GM21526 (cell line): ENCODE data around the gene EEFSEC.

Experiments used
- ATAC-seq: cut with Tn5 transposase; IDR thresholded peaks from one replicate; pipeline ENCODE4 v1.9.1; 2021; ENCODE audit warnings: moderate library complexity; ENCODE audit not compliant: unreplicated experiment, low FRiP score

Gene EEFSEC

DNA sequence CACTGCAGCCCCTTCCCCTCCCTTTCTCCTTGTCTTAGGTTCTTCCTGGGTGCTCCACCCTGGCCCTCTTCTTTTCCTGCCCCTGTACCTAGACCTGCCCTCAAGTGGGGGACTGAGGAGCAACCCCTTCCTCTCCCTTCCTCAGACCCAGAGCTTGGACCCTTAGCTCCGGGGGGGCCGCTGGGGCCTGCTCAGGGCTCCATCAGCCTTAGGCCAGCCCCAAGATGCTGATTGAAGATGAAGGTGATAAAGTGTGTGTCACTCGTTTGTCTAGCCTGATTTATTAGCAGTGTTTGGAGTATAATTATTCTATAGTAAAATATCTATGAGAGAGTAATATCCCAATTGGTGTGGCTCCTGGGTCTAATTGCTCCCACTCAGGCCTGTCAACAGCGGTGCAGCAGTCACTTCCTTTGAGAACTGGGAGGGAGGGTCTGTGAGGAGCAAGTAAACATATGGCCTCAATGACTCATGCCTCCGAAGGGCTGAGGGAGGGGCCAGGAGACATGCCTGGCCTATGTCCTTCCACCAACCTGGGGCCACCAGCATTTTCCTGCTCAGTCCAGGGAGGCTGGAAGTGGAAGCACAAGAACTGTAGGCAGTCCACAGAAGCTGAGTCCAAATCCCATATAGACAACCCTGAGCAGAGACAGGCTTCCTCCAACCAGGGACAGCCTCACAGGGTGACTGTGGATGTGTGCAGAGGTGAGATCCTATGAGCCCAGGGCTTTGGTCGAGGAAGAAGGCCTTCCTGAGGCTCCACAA, 190.2 kb downstream of the EEFSEC start:
- ATAC-seq = no peak

DNA sequence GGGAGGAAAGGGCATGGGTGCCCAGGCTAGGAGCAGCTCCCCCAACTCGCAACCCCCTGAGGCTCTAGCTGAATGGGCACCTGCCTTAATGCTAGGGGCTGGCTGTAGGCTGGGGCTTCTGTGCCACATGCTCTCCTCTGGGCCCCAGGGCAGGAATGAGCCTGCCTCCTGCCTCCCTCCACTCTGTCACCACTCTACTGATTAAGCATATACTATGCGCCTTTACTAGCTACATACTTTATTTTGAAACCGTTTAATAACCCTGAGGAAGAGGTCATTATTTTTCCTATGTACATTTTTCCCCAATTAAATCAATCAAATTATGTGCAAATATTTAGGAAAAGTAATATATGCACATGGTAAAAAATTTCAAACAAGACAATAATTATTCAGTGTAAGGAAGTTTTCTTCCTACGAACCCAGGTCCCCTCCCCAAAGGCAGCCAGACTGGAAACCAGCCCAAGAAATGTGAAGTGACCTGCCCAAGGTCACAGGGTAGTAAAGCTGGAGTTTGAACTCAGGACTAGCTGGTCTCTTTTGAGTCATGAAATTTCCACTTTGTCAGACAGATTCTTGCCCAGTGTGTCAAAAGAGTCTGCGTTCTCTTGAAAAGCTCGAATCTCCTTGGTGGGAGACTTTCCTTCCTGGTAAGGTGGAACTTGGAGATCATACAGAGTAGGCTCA, 190.9 kb downstream of the EEFSEC start:
- no peak for ATAC-seq

- ATAC-seq = no peak
Observed at GRCh38 chr3:128345196-128345595, 191.9 kb downstream of the EEFSEC start.

GRCh38 chr3:128346562-128346961, 193.3 kb downstream of the EEFSEC start:
- ATAC-seq = no peak

DNA sequence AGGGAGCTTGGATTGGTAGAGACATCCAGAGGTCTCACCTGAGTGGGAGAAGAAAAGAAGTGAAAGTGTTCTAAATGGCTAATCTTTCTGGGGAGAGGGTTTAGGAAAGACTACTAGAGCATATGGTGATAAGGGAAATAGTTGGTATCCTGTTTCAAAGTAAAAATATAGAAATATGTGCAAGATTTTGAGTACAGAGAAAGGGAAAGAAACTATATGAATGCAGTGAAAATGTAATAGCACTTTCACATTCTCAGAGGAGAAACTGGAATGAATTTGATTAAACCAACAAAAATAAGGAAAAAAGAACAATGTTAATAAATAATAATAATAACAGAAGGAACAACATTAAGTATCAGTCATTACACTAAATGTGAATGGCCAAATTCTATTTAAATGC, 194.0 kb downstream of the EEFSEC start:
- no peak for ATAC-seq

DNA sequence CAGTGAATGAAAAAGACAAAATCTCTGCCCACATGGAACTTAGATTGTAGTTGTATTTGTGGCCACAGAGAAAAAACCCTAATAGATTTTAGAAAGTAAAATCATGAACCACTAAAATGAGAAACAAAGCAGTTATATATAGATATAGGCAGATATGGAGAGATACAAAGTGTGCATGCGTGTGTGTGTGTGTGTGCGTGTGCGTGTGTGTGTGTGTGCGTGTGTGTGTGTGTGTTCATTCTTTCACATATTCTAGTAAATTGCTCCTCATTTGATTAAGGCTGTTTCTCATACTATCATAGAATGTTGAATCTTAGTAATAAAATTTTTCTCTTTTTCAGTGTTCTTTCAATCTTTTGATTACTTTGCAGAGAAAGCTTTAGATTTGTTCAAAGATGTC, 194.8 kb downstream of the EEFSEC start:
- no peak for ATAC-seq

GRCh38 chr3:128348805-128349531, 195.7 kb downstream of the EEFSEC start:
- no peak for ATAC-seq

DNA sequence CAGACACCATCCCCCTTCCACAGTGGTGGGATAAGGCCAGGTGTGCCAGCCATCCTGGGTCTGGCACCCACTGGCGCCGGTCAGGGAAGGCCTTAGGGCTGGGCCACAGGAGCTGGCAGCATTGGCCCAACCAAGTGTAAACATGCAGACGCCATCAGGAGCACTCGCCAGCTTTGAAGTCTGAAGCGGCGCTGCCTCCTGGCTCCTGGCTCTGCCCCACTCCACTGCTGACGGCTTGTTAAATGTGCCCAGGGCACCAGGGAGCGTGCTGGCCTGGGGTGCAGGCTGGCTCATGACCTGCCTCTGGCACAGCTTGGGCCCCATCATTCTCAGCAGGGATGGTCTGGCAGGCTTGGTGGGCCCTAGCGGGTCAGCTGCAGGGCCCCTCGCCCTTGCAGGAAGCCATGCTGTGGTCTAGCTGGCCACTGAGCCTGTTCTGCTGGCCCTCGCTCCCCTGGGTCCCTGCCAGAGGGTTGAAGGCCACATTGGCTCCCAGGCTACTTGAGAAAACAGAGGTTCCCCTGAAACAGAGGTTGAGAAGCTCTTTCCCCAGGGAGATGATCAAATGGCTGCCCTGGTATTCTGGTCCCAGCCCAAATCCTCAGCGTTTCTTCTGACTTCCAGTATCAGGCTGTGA, 196.8 kb downstream of the EEFSEC start:
- no peak for ATAC-seq

- ATAC-seq = no peak
Observed at GRCh38 chr3:128351546-128351945, 198.3 kb downstream of the EEFSEC start.

DNA sequence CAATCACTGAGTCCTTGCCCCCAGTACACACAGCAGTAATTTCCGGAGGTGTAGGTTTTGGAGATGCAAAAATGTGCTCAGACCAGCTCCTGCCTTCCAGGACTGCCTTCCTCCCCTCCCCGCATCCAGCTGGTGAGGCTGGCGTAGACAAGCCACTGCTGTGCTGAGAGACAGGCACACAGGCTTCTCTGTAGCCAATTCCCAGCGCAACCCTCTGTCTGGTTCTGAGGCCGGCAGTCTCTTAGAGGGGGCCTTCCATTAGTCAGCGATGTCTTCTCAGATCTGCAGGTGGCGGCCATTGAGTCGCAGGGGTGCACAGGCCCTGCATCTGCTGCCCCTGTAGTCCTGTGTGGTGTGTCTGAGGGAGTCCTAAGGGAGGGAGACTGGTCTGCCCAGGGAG, 199.0 kb downstream of the EEFSEC start:
- no peak for ATAC-seq

GRCh38 chr3:128353361-128353965, 200.2 kb downstream of the EEFSEC start:
- no peak for ATAC-seq

GRCh38 chr3:128353991-128354687, 200.9 kb downstream of the EEFSEC start:
- no peak for ATAC-seq

GRCh38 chr3:128354788-128355542, 201.7 kb downstream of the EEFSEC start:
- no peak for ATAC-seq

DNA sequence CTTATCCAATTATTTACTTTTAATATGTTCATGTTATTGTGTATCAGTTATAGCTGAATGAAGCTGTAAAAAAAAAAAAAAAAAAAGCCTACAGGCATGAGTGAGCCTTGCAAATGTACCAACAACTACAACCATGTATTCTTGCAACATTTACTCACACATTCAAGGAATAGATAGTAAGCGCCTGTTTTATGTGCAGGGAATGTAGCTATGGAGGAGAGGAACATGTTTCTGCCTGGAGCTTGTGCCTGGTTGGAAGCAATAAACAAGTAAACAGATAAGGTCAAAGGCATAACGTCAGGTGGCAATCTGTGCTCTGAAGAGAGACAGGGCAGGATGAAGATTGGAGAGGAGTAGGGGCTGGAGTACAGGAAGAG, 202.2 kb downstream of the EEFSEC start:
- ATAC-seq = no peak

GRCh38 chr3:128356822-128357221, 203.5 kb downstream of the EEFSEC start:
- no peak for ATAC-seq

DNA sequence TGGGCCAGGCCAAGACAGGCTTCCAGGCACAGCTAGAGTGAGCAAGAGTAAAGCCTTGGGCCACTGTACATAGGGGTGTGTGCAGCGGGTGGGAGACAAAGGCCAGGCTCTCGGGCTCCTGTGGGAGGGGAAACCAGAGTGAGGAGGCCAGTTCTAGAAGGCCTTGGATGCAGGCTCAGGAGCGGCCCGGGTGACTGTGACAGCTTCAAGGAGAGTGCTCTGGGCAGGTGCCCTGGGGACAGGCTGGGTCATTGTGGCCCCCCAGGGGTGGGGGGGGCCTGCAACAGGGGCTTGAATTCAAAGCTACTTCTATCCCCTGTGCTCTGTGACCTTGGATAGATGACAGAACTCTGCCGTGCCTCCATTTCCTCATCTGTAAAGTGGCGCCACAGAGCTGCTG, 204.3 kb downstream of the EEFSEC start:
- ATAC-seq = no peak

DNA sequence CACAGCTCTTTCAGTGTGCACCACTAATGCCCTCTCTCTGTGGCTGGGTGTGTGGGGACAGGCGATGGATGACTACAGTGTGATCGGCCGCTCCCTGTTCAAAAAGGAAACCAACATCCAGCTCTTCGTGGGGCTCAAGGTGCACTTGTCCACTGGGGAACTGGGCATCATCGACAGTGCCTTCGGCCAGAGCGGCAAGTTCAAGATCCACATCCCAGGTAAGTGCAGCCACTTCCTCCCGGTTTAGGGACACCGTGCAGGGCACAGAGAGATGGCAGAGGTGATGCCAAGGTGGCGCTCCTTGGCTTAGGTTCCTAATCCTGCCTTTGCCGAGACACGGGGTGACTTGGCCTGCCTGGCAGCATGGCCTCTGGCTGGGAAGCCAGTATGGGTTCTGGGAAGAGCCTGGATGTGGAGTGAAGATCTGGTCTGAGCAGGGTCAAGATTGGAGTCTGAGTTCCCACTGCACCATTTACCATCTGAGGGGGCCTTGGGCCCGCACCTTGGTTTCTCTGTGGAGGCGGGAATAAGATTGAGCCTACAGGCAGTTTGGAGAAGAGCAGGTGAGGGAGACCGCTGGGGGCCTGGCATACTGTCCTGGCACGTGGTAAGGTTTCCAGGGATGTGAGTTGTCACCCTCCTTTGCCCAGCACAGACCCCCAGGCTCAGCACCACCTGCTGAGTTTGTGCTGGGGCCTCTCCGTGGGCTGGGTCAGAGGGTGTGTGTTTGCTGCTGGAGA, 205.0 kb downstream of the EEFSEC start:
- no peak for ATAC-seq

- ATAC-seq = no peak
Observed at GRCh38 chr3:128359060-128359664, 205.9 kb downstream of the EEFSEC start.
